Measurements from ENCODE around the gene MYL12B. TPM values are rescaled to one million over a fixed set of nuclear protein-coding genes. Genes with fewer than 3 reads are reported as not detected.

Gene MYL12B
- total and polyA plus RNA-seq, 2 of the 8 experiments (the other 6 are each of a cell fraction or from before 2014, with no cell fraction given) = 174 to 188 TPM

- H3K56ac ChIP-seq (replicated peaks; ENCODE audit: insufficient read length, low read depth, low read length) = no peak overlapping the region
- no peak overlapping the region for H4K91ac ChIP-seq (replicated peaks; ENCODE audit: insufficient read length, low read length)
- no peak overlapping the region for H3K27ac ChIP-seq (ENCODE audit: low read depth, low read length)
- no peak overlapping the region for H3K23ac ChIP-seq (ENCODE audit: insufficient read length)
- H2BK12ac ChIP-seq (ENCODE audit: low read depth, low read length) = no peak overlapping the region
- H3K27me3 ChIP-seq (replicated peaks in 1 of 4; ENCODE audit: control insufficient read depth in 3 of 4, extremely low read depth in 1 of 4, insufficient read depth in 3 of 4, low read length in 3 of 4) = no peaks in the 10 kb centered on the region
- no peak overlapping the region for H3K4me2 ChIP-seq (ENCODE audit: insufficient read depth in 1 of 2, low read depth in 2 of 2, low read length in 2 of 2)
- H2BK120ac ChIP-seq (replicated peaks; ENCODE audit: low read depth, low read length) = no peak overlapping the region
- WGBS, 2 experiments (ENCODE audit: extremely low coverage in 1 of 2, insufficient coverage in 1 of 2, insufficient read length in 1 of 2, insufficient replicate concordance in 2 of 2, low coverage in 1 of 2, low lambda C conversion rate in 2 of 2, missing lambda C conversion rate in 1 of 2) = 85% methylated on average over 4 of the region's 4 CpGs; no CpG with 5 or more reads in 1 of the 2 experiments
- no peak overlapping the region for H3K4me3 ChIP-seq (ENCODE audit: extremely low read depth in 1 of 4, insufficient read depth in 2 of 4, low read depth in 3 of 4, low read length in 4 of 4)
- POLR2A ChIA-PET (ENCODE audit: partially characterized antibody) = no interaction called here
- no peak overlapping the region for H3K14ac ChIP-seq (ENCODE audit: insufficient read length)
- no peak overlapping the region for H2BK20ac ChIP-seq (ENCODE audit: low read length)
- H3K4ac ChIP-seq (replicated peaks; ENCODE audit: insufficient read length, low read depth, low read length) = no peak overlapping the region
- H4K20me1 ChIP-seq (replicated peaks in 1 of 2; ENCODE audit: control insufficient read depth in 1 of 2, insufficient read depth in 2 of 2, low read length in 2 of 2) = no peaks in the 10 kb centered on the region
- H3K9ac ChIP-seq (replicated peaks in 1 of 4; ENCODE audit: extremely low read depth in 1 of 4, low read depth in 3 of 4, low read length in 3 of 4) = no peak overlapping the region
- H3K79me2 ChIP-seq (ENCODE audit: control insufficient read depth in 1 of 2, insufficient read depth in 2 of 2, low read length in 2 of 2) = no peaks in the 10 kb centered on the region
- H3K79me1 ChIP-seq (ENCODE audit: low read depth, low read length) = no peaks in the 10 kb centered on the region
- no peak overlapping the region for H2AFZ ChIP-seq (ENCODE audit: low read length)
- no peaks in the 10 kb centered on the region; a peak in 1 of 7 replicates for H3K4me1 ChIP-seq (replicated peaks in 1 of 4; ENCODE audit: control insufficient read depth in 3 of 4, insufficient read depth in 4 of 4, low read length in 3 of 4)
- TF ChIP-seq EZH2 (IDR thresholded peaks at IDR 0.05; ENCODE audit: low read depth, low read length, severe bottlenecking) = no peak
- no peak for TF ChIP-seq TAF7 (optimal IDR thresholded peaks at IDR 0.05; ENCODE audit: borderline replicate concordance, low read depth, low read length)
- TF ChIP-seq CBX8 (IDR thresholded peaks at IDR 0.05; ENCODE audit: borderline replicate concordance, low read depth, low read length) = no peak
- TF ChIP-seq BCL11A (IDR thresholded peaks at IDR 0.05; ENCODE audit: low read depth in 2 of 2, low read length in 2 of 2) = no peak
- no peak for TF ChIP-seq JUN (IDR thresholded peaks at IDR 0.05; ENCODE audit: low read depth, low read length)
- no peak for TF ChIP-seq BRCA1 (IDR thresholded peaks at IDR 0.05; ENCODE audit: low read depth, low read length)
- TF ChIP-seq KDM4A (IDR thresholded peaks at IDR 0.05; ENCODE audit: low read depth, low read length, severe bottlenecking) = no peak
- DNase-seq (ENCODE audit: low read depth in 1 of 2, low spot score in 2 of 2) = no peak
- H2AK5ac ChIP-seq (ENCODE audit: low read depth, low read length) = no peak overlapping the region
- H3K9me3 ChIP-seq (ENCODE audit: insufficient read depth in 2 of 2, low read depth in 1 of 2, low read length in 1 of 2) = no peaks in the 10 kb centered on the region; a peak in 1 of 4 replicates
- H3K23me2 ChIP-seq (ENCODE audit: low read depth, low read length) = no peaks in the 10 kb centered on the region
- H3K36me3 ChIP-seq (ENCODE audit: control insufficient read depth in 2 of 4, insufficient read depth in 4 of 4, low read length in 3 of 4) = no peaks in the 10 kb centered on the region
- no peak overlapping the region for H4K8ac ChIP-seq (ENCODE audit: extremely low read depth, insufficient read depth, low read length)
- H2BK15ac ChIP-seq (ENCODE audit: low read length) = no peak overlapping the region
- no peak overlapping the region for H4K5ac ChIP-seq (ENCODE audit: insufficient read length, low read depth, low read length)
- no peak overlapping the region for H3K18ac ChIP-seq (ENCODE audit: extremely low read depth, low read length)
- FAIRE-seq = no peak
- CTCF ChIA-PET (ENCODE audit: partially characterized antibody) = interaction anchor here (2.0 kb wide), 1 partner anchor 9 kb away, joined by 6 read pairs; no protein-coding TSS in a partner anchor
- H2BK5ac ChIP-seq (ENCODE audit: low read depth, low read length) = no peak overlapping the region
These were observed 49.3 kb upstream of the MYL12B start for GRCh38 chr18:3212657-3213056.

Data from H1 (cell line).